Natural killer cell (primary cell): ENCODE data around the gene MAST1. TPM values are rescaled to one million over a fixed set of nuclear protein-coding genes. Genes with fewer than 3 reads are reported as not detected.

ENCODE experiments used
- ATAC-seq, 3 donors: fragments of 150-1000 bp in 2 of 3; fragments of 200-7000 bp in 1 of 3; cut with Tn5 transposase; 1 replicate in 1 of 3; 2 replicates in 2 of 3; pipeline ENCODE4 v1.10.0; 2021; ENCODE audit warnings: mild to moderate bottlenecking in 2 of 3, moderate library complexity in 2 of 3
- DNase-seq, 2 donors: peaks; one replicate each; pipeline versions ENCODE4 v3.0.0 to v3.0.0-alpha.2; 2013 to 2021; ENCODE audit warnings: mixed read lengths in 1 of 2
- H3K27ac ChIP-seq: one replicate; pipeline ENCODE4 v1.5.1; 2013; ENCODE audit warnings: mild to moderate bottlenecking, low read length
- H3K27me3 ChIP-seq: one replicate; pipeline ENCODE4 v1.6.1; 2013; ENCODE audit warnings: low read length; ENCODE audit not compliant: control insufficient read depth, insufficient read depth
- H3K36me3 ChIP-seq: one replicate; pipeline ENCODE4 v1.6.1; 2013; ENCODE audit warnings: low read length; ENCODE audit not compliant: control insufficient read depth, insufficient read depth
- H3K4me1 ChIP-seq: one replicate; pipeline ENCODE4 v1.6.1; 2013; ENCODE audit warnings: low read length; ENCODE audit not compliant: control insufficient read depth, insufficient read depth
- H3K4me3 ChIP-seq: one replicate; pipeline ENCODE4 v1.5.1; 2013; ENCODE audit warnings: low read length
- H3K9me3 ChIP-seq: one replicate; pipeline ENCODE4 v1.6.1; 2013; ENCODE audit warnings: low read length; ENCODE audit not compliant: control insufficient read depth, insufficient read depth
- H3K27ac Mint-ChIP-seq, 2 donors: one replicate each; pipeline ENCODE4 v1.8.0; 2022; ENCODE audit warnings: mild to moderate bottlenecking in 2 of 2, mixed read lengths in 2 of 2, moderate library complexity in 1 of 2
- H3K27me3 Mint-ChIP-seq, 2 donors: one replicate each; pipeline ENCODE4 v1.8.0; 2022; ENCODE audit warnings: low read depth in 2 of 2, mixed read lengths in 2 of 2
- H3K36me3 Mint-ChIP-seq: one replicate; pipeline ENCODE4 v1.8.0; 2022; ENCODE audit warnings: mixed read lengths
- H3K4me1 Mint-ChIP-seq, 2 donors: one replicate each; pipeline ENCODE4 v1.8.0; 2022; ENCODE audit warnings: mixed read lengths in 2 of 2
- H3K4me3 Mint-ChIP-seq: one replicate; pipeline ENCODE4 v1.8.0; 2022; ENCODE audit warnings: mild to moderate bottlenecking, moderate library complexity, mixed read lengths
- H3K9me3 Mint-ChIP-seq, 2 donors: one replicate each; pipeline ENCODE4 v1.8.0; 2022; ENCODE audit warnings: mixed read lengths in 2 of 2
- WGBS: methylation state at CpG from one replicate; pipeline ENCODE4 v1.1.7; 2013; ENCODE audit warnings: missing lambda C conversion rate; ENCODE audit not compliant: insufficient coverage; 5-methylcytosine and 5-hydroxymethylcytosine counted together
- intact Hi-C: fragments of 100-400 bp; cut with micrococcal nuclease; formaldehyde crosslinking; loops from one replicate; pipeline ENCODE4 v1.14.2; 2022
- total RNA-seq, 4 donors: library from RNA; stranded (reverse); fragments of 120-200 nt in 1 of 4; gene quantifications; one replicate each; pipeline versions ENCODE4 v1.2.3 to v1.2.4, GENCODE V29; 2013 to 2022
- TF ChIP-seq, protein P1 (sequence below): fragments of 200-600 bp; IDR thresholded peaks from one replicate; pipeline ENCODE4 v1.8.0; 2022; ENCODE audit warnings: antibody characterized with exemption

The MAST1 gene
- total RNA-seq, 3 donors from 2014 or later (not counting 1 experiment from before 2014, with no cell fraction given), result 0.07 to 0.88 TPM; not detected in 1

DNA sequence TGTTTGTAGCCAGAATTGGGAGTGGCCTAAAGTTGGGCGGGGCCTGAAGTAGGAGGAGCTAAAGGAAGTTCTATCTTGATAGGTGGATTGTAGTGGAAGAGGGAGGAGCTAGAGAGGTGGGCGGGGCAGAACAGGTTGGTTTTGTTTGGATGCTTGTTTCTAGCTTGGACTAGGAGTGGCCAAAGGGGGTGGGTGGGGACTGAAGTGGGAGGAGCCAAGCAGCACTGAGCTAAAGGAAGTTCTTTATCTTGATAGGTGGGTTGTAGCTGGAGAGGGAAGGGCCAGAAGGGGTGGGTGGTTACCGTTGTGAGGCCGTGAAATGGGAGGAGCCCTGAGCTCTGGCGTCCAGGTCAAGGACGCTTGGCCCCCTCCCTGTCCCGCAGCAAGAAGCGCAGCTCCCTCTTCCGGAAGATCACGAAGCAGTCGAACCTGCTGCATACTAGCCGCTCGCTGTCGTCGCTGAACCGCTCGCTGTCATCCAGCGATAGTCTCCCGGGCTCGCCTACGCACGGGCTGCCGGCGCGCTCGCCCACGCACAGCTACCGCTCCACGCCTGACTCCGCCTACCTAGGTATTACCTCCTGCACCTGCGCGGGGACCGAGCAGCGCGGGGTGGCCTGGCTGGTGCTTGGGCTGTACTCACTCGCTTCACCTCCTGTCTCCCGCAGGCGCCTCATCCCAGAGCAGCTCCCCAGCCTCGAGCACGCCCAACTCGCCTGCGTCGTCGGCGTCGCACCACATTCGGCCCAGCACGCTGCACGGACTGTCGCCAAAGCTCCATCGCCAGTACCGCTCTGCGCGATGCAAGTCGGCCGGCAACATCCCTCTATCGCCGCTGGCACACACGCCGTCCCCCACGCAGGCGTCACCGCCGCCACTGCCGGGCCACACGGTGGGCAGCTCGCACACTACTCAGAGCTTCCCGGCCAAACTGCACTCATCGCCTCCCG is 34.9 kb downstream of the MAST1 start:
- Histone ChIP-seq H3K9me3 (no peaks in the 10 kb centered on the region), H3K4me1 (no peaks in the 10 kb centered on the region), H3K27ac (no peak overlapping the region), H3K4me3 (no peak overlapping the region), H3K36me3 (peaks cover 22% of the 10 kb centered on the region), H3K27me3 (no peaks in the 10 kb centered on the region)
- H3K27me3 Mint-ChIP-seq, result no peaks in the 10 kb centered on the region
- TF ChIP-seq, protein P1, sequence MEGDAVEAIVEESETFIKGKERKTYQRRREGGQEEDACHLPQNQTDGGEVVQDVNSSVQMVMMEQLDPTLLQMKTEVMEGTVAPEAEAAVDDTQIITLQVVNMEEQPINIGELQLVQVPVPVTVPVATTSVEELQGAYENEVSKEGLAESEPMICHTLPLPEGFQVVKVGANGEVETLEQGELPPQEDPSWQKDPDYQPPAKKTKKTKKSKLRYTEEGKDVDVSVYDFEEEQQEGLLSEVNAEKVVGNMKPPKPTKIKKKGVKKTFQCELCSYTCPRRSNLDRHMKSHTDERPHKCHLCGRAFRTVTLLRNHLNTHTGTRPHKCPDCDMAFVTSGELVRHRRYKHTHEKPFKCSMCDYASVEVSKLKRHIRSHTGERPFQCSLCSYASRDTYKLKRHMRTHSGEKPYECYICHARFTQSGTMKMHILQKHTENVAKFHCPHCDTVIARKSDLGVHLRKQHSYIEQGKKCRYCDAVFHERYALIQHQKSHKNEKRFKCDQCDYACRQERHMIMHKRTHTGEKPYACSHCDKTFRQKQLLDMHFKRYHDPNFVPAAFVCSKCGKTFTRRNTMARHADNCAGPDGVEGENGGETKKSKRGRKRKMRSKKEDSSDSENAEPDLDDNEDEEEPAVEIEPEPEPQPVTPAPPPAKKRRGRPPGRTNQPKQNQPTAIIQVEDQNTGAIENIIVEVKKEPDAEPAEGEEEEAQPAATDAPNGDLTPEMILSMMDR, result no peak
- ATAC-seq (peak; percentile 77 to 89 (median 88)), DNase-seq (peak; percentile 39 to 71)
- H3K4me3 Mint-ChIP-seq, result peak overlapping the region; percentile 73
- peak overlapping the region in 1 of 2 donors; percentile 38 for H3K27ac Mint-ChIP-seq
- intact Hi-C loops, result no loop called here
- H3K4me1 Mint-ChIP-seq, result peaks cover 0 to 7% of the 10 kb centered on the region in 2 donors
- 87% methylated on average over 70 of the region's 70 CpGs for WGBS
- no peaks in the 10 kb centered on the region for H3K36me3 Mint-ChIP-seq
- H3K9me3 Mint-ChIP-seq, result no peaks in the 10 kb centered on the region

DNA sequence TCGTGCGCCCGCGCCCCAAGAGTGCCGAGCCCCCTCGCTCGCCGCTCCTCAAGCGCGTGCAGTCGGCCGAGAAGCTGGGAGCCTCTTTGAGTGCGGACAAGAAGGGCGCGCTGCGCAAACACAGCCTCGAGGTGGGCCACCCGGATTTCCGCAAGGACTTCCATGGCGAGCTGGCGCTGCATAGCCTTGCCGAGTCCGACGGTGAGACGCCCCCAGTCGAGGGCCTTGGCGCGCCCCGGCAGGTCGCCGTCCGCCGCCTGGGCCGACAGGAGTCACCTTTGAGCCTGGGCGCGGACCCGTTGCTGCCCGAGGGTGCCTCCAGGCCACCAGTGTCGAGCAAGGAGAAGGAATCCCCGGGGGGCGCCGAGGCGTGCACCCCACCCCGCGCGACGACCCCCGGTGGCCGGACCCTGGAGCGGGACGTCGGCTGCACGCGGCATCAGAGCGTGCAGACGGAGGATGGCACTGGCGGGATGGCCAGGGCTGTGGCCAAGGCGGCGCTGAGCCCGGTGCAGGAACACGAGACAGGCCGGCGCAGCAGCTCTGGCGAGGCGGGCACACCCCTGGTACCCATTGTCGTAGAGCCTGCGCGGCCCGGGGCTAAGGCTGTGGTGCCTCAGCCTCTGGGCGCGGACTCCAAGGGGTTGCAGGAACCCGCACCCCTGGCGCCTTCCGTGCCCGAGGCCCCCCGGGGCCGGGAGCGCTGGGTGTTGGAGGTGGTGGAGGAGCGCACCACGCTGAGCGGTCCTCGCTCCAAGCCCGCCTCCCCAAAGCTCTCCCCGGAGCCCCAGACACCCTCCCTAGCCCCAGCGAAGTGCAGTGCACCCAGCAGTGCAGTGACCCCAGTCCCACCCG is 35.8 kb downstream of the MAST1 start:
- Mint-ChIP-seq H3K4me3 (peak overlapping the region; percentile 73), H3K9me3 (no peaks in the 10 kb centered on the region), H3K27me3 (no peaks in the 10 kb centered on the region), H3K27ac (no peak overlapping the region), H3K36me3 (no peaks in the 10 kb centered on the region), H3K4me1 (peaks cover 0 to 7% of the 10 kb centered on the region in 2 donors)
- DNase-seq (no peak), ATAC-seq (no peak)
- Histone ChIP-seq H3K27me3 (no peaks in the 10 kb centered on the region), H3K4me3 (no peak overlapping the region), H3K4me1 (no peaks in the 10 kb centered on the region), H3K9me3 (no peaks in the 10 kb centered on the region), H3K36me3 (peaks cover 26% of the 10 kb centered on the region), H3K27ac (no peak overlapping the region)
- intact Hi-C loops, result no loop called here
- WGBS, result 98% methylated on average over 86 of the region's 86 CpGs
- TF ChIP-seq, protein P1, result no peak

DNA sequence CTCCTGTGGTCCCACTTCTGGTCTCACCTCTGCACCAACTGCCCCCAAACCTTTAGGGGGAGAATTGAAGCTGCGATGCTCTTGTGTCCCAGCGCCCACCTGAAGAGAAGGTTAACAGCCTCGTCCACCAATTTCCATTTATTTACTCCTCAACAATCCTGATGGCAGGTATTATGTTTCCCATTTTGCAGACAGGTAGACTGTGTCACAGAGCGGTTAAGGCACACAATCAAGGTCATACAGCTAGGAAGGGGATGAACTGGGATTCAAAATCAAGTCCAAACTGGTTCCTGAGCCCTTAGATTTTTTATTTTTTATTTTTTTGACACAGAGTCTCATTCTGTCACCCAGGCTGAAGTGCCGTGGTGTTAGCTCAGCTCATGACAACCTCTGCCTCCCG is 36.8 kb downstream of the MAST1 start:
- Mint-ChIP-seq H3K27ac (no peak overlapping the region), H3K4me1 (peaks cover 5 to 7% of the 10 kb centered on the region in 2 donors), H3K9me3 (no peaks in the 10 kb centered on the region), H3K4me3 (no peak overlapping the region), H3K27me3 (no peaks in the 10 kb centered on the region), H3K36me3 (no peaks in the 10 kb centered on the region)
- peaks cover 26% of the 10 kb centered on the region for H3K36me3 ChIP-seq
- H3K9me3 ChIP-seq, result no peaks in the 10 kb centered on the region
- TF ChIP-seq, protein P1, result no peak
- H3K4me1 ChIP-seq, result peaks cover 5% of the 10 kb centered on the region
- WGBS, result 94% methylated on average over 6 of the region's 6 CpGs
- no peak for ATAC-seq
- no peaks in the 10 kb centered on the region for H3K27me3 ChIP-seq
- intact Hi-C loops, result no loop called here
- H3K4me3 ChIP-seq, result no peak overlapping the region
- H3K27ac ChIP-seq, result no peak overlapping the region
- no peak for DNase-seq
